Ovary (tissue), 3 donors: ENCODE data around the gene CA10.

Experiments
- EP300 ChIP-seq: sonication (generic); formaldehyde crosslinking; IDR thresholded peaks from one replicate; pipeline ENCODE4 v1.6.1; 2017; ENCODE audit warnings: antibody characterized with exemption
- POLR2A ChIP-seq: fragments of 450-650 bp; IDR thresholded peaks from one replicate; pipeline ENCODE4 v1.6.1; 2017; ENCODE audit warnings: antibody characterized with exemption, mild to moderate bottlenecking, moderate library complexity
- TF ChIP-seq, protein P1 (sequence below), 3 donors: fragments of 450-650 bp in 2 of 3; fragments of 200-600 bp in 1 of 3; IDR thresholded peaks; one replicate each; pipeline versions ENCODE4 v1.5.1 to v1.8.0; 2016 to 2022; ENCODE audit warnings: antibody characterized with exemption in 3 of 3, mild to moderate bottlenecking in 1 of 3
- donor health status: DM: no; HTN: no; CAD: no.

DNA sequence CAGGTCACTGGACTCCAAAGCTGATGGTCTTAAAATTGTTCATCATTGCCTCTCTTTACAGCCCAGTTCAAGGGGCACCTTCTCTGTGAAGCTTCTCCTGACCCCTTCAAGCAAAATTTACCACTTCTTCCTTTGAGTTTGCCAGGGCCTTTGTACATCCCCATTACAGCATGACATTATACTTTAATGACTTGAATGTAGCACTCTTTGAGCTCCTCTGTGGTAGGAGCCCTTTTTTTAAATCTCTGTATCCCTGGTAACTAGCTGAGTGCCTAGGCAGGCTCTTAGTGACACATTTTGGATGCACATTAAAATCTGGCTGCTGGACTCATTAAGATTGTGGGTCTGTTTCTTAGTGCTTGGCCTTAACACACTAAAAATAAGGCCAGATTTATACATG is 412.1 kb downstream of the CA10 start:
- TF ChIP-seq POLR2A: no peak
- TF ChIP-seq, protein P1, sequence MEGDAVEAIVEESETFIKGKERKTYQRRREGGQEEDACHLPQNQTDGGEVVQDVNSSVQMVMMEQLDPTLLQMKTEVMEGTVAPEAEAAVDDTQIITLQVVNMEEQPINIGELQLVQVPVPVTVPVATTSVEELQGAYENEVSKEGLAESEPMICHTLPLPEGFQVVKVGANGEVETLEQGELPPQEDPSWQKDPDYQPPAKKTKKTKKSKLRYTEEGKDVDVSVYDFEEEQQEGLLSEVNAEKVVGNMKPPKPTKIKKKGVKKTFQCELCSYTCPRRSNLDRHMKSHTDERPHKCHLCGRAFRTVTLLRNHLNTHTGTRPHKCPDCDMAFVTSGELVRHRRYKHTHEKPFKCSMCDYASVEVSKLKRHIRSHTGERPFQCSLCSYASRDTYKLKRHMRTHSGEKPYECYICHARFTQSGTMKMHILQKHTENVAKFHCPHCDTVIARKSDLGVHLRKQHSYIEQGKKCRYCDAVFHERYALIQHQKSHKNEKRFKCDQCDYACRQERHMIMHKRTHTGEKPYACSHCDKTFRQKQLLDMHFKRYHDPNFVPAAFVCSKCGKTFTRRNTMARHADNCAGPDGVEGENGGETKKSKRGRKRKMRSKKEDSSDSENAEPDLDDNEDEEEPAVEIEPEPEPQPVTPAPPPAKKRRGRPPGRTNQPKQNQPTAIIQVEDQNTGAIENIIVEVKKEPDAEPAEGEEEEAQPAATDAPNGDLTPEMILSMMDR (IDR thresholded peaks at IDR 0.05): no peak
- no peak for TF ChIP-seq EP300
